OCI-LY3 (cell line): ENCODE data around the gene CDH15.

ENCODE experiments used
- H2AFZ ChIP-seq: fragments of 200-600, 300-600 bp; shearing (Covaris generic); 2 replicates; pipeline ENCODE4 v1.6.0; 2014; ENCODE audit warnings: antibody characterized with exemption, low read depth, low read length
- H3K27ac ChIP-seq: fragments of 200-600, 300-600 bp; sonication (generic); 2 replicates; pipeline ENCODE4 v1.5.1; 2014; ENCODE audit warnings: mild to moderate bottlenecking, low read length, moderate library complexity, mixed read lengths
- H3K27me3 ChIP-seq: fragments of 200-600, 300-600 bp; sonication (generic); 2 replicates; pipeline ENCODE4 v1.6.1; 2014; ENCODE audit warnings: low read depth, low read length, mixed read lengths
- H3K36me3 ChIP-seq: fragments of 200-600, 300-600 bp; sonication (generic); replicated peaks from 2 replicates; pipeline ENCODE3; 2014; ENCODE audit warnings: low read depth, low read length, mixed read lengths
- H3K4me1 ChIP-seq: fragments of 300-600, 200-600 bp; sonication (generic); 2 replicates; pipeline ENCODE4 v1.6.1; 2014; ENCODE audit warnings: low read length, mixed read lengths
- H3K4me2 ChIP-seq: fragments of 200-600, 300-600 bp; sonication (generic); 2 replicates; pipeline ENCODE4 v1.6.1; 2014; ENCODE audit warnings: low read length, mixed read lengths
- H3K4me3 ChIP-seq: fragments of 300-600, 200-600 bp; sonication (generic); 2 replicates; pipeline ENCODE4 v1.5.1; 2014; ENCODE audit warnings: antibody characterized with exemption, mild to moderate bottlenecking, low read length, moderate library complexity
- H3K79me2 ChIP-seq: fragments of 300-600, 200-600 bp; shearing (Covaris generic); 2 replicates; pipeline ENCODE4 v1.6.1; 2014; ENCODE audit warnings: mild to moderate bottlenecking, low read length, mixed read lengths
- H3K9ac ChIP-seq: fragments of 300-600, 200-600 bp; shearing (Covaris generic); 2 replicates; pipeline ENCODE4 v1.6.0; 2014; ENCODE audit warnings: mild to moderate bottlenecking, low read length, moderate library complexity
- H3K9me3 ChIP-seq: fragments of 200-600, 300-600 bp; shearing (Covaris generic); 2 replicates; pipeline ENCODE4 v1.6.1; 2014; ENCODE audit warnings: low read length, mixed read lengths; ENCODE audit not compliant: insufficient read depth
- H4K20me1 ChIP-seq: fragments of 200-600, 300-600 bp; sonication (generic); 2 replicates; pipeline ENCODE4 v1.6.1; 2016; ENCODE audit warnings: low read length, mixed read lengths; ENCODE audit not compliant: insufficient read depth
- EZH2phosphoT487 ChIP-seq: fragments of 200-600 bp; shearing (Covaris generic); IDR thresholded peaks from 2 replicates; pipeline ENCODE4 v1.6.1; 2018; ENCODE audit warnings: antibody characterized with exemption, mixed run types, low read depth
- TF ChIP-seq, protein P1 (sequence below): fragments of 200-600, 300-600 bp; sonication (generic); IDR thresholded peaks from 2 replicates; pipeline ENCODE4 v1.5.1; 2014; ENCODE audit warnings: antibody characterized with exemption, low read length, low read depth

CDH15 gene

DNA sequence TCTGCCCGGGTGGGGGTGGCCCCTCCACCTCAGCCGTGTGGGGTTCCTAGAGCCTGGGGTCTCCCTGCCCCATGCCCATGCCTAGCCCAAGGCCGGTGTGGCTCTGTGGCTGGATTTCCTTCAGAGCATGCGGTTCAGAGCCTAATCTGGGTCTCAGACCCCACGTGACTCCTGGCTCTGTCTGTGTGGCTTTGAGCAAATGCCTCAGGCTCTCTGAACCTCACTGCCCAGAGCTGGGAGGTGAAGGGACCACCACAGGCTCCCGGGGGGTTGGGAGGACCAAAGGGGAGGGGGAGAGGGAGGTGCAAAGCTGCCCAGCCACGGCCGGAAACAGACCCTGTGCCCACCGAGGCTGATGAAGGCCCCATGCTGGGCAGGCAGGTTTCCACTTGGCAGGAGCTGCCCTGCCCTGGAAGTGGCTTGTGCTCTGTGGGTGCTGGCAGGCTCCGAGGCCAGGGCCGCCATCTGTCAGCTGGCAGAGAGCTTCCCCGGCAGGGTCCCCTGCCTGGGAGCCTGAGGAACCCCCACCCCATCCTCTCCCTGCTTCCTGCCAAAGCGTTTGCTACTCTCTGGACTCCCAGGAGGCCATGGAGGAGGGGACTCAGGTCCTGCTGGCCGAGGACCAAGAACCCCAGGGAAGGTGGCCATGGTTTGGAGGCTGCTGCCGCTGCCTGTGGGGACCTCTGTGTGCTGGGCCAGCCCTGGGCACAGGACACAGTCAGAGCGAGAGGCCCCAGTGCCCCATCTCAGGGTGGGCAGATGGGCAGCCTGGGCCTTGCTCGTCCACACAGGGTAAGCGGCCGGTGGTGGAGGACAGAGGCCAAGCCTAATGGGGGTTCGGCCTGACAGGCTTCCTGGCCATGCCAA is 4.0 kb downstream of the CDH15 start:
- Histone ChIP-seq H3K4me2 (no peak overlapping the region), H3K36me3 (no peaks in the 10 kb centered on the region), H4K20me1 (no peaks in the 10 kb centered on the region; the same call in 1 of the 2 replicates), H2AFZ (no peak overlapping the region), H3K27me3 (peaks cover 27% of the 10 kb centered on the region), H3K79me2 (no peaks in the 10 kb centered on the region), H3K9ac (no peak overlapping the region), H3K4me1 (peaks cover 8% of the 10 kb centered on the region), H3K27ac (no peak overlapping the region), H3K9me3 (no peaks in the 10 kb centered on the region), H3K4me3 (no peak overlapping the region)
- TF ChIP-seq EZH2phosphoT487: no peak
- TF ChIP-seq, protein P1, sequence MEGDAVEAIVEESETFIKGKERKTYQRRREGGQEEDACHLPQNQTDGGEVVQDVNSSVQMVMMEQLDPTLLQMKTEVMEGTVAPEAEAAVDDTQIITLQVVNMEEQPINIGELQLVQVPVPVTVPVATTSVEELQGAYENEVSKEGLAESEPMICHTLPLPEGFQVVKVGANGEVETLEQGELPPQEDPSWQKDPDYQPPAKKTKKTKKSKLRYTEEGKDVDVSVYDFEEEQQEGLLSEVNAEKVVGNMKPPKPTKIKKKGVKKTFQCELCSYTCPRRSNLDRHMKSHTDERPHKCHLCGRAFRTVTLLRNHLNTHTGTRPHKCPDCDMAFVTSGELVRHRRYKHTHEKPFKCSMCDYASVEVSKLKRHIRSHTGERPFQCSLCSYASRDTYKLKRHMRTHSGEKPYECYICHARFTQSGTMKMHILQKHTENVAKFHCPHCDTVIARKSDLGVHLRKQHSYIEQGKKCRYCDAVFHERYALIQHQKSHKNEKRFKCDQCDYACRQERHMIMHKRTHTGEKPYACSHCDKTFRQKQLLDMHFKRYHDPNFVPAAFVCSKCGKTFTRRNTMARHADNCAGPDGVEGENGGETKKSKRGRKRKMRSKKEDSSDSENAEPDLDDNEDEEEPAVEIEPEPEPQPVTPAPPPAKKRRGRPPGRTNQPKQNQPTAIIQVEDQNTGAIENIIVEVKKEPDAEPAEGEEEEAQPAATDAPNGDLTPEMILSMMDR: no peak

DNA sequence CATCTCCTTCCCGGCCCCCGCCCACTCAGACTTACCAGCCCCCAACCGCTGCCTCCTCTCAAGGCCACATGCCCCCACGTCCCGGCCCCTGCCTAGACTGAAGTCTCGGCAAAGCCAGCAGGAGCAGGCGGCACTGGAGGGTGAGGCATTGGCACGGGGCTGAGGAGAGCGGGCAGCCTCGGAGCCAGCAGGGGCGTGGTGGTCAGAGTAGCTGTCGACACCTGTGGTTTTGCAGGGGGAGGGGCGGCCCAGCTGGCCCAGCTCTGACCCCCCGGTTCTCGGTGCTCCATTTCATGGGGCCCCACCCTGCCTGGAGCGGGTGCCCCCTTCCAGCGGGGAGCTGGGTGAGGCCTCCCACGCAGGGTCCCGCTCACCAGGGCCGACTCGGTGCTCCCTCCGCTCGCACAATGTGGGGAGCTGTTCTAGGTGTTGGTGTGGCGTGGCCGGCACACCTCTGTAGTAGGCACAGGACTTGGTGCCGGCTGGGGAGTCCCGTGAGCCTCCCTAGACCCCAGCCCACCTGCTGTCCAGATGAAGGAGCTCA is 4.7 kb downstream of the CDH15 start:
- TF ChIP-seq, protein P1: no peak
- TF ChIP-seq EZH2phosphoT487: no peak
- no peak overlapping the region for H3K9ac ChIP-seq
- H2AFZ ChIP-seq: no peak overlapping the region
- H3K27ac ChIP-seq: no peak overlapping the region
- no peaks in the 10 kb centered on the region; the same call in 1 of the 2 replicates for H4K20me1 ChIP-seq
- no peaks in the 10 kb centered on the region for H3K36me3 ChIP-seq
- H3K4me3 ChIP-seq: no peak overlapping the region
- no peaks in the 10 kb centered on the region for H3K9me3 ChIP-seq
- peaks cover 23% of the 10 kb centered on the region for H3K27me3 ChIP-seq
- H3K4me2 ChIP-seq: no peak overlapping the region
- no peaks in the 10 kb centered on the region for H3K79me2 ChIP-seq
- H3K4me1 ChIP-seq: peaks cover 3% of the 10 kb centered on the region; the same call in 1 of the 2 replicates

DNA sequence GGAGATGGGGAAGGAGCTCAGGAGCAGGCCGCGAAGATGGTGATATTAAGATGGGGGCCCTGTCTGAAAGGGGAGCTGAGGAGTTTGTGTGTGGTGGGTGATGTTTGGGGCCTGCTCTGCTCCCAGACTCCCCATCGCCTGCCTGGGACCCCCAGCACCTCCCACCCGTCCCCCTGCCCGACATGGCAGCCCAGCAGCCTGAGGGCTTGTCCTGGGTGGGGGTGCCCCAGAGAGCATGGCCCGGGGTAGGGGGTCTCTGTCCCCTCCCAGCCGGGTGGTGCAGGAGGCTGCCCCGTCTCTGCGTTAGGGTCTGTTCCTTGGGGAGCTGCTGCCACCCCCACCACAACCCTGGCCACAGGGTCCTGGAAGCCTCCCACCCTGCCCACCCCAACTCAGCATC is 5.2 kb downstream of the CDH15 start:
- Histone ChIP-seq H3K9ac (no peak overlapping the region), H3K79me2 (no peaks in the 10 kb centered on the region), H3K4me1 (peaks cover 2% of the 10 kb centered on the region; the same call in 1 of the 2 replicates), H3K27me3 (peaks cover 22% of the 10 kb centered on the region), H3K36me3 (no peaks in the 10 kb centered on the region), H2AFZ (no peak overlapping the region), H3K4me3 (no peak overlapping the region), H3K9me3 (no peaks in the 10 kb centered on the region), H3K4me2 (no peak overlapping the region), H4K20me1 (no peaks in the 10 kb centered on the region; the same call in 1 of the 2 replicates), H3K27ac (no peak overlapping the region)
- TF ChIP-seq, protein P1: no peak
- TF ChIP-seq EZH2phosphoT487: no peak

DNA sequence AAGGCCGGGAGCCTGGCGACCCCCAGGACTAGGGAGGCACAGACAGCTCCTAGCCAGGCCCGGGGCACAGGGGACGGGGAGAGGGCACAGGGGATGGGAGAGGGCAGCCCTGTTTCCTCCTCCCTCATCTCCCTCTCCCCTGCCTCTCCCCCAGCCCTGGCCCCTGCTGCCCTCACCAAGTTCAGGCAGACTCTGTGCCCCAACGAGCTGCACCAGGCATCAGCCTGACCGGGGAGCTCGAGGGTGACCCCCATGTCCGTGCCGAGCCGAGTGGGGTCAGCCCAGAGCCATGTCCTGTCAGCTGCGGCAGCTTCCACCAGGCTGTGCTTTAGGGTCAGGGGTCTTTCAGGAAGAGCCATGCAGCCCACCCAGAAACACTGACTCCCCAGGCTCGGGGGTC is 6.0 kb downstream of the CDH15 start:
- H3K4me2 ChIP-seq: no peak overlapping the region
- no peak overlapping the region for H3K9ac ChIP-seq
- no peaks in the 10 kb centered on the region for H3K36me3 ChIP-seq
- no peak overlapping the region for H2AFZ ChIP-seq
- peaks cover 15% of the 10 kb centered on the region for H3K27me3 ChIP-seq
- no peak overlapping the region for H3K4me3 ChIP-seq
- H3K79me2 ChIP-seq: no peaks in the 10 kb centered on the region
- no peaks in the 10 kb centered on the region for H3K9me3 ChIP-seq
- no peaks in the 10 kb centered on the region; the same call in 1 of the 2 replicates for H4K20me1 ChIP-seq
- no peaks in the 10 kb centered on the region for H3K4me1 ChIP-seq
- TF ChIP-seq EZH2phosphoT487: no peak
- TF ChIP-seq, protein P1: no peak
- no peak overlapping the region for H3K27ac ChIP-seq
